HG02938 (cell line): ENCODE measurements around the gene FHL3.

Experiments
- ATAC-seq: cut with Tn5 transposase; IDR thresholded peaks from one replicate; pipeline ENCODE4 v1.9.1; 2021; ENCODE audit warnings: mild to moderate bottlenecking, moderate library complexity; ENCODE audit not compliant: unreplicated experiment

The FHL3 gene

GRCh38 chr1:38005195-38006007, at the start of gene FHL3:
Gene FHL3, minus strand, starts transcription at chr1:38005514. Its CDS starts 6,102 bp downstream, at chr1:37999412.
- no peak for ATAC-seq

- ATAC-seq, result no peak
Observed at GRCh38 chr1:38053416-38054091, 48.2 kb upstream of the FHL3 start.

- peak; percentile 46 for ATAC-seq
Observed at GRCh38 chr1:38052750-38053415, 47.6 kb upstream of the FHL3 start.

GRCh38 chr1:38051079-38051543, 45.8 kb upstream of the FHL3 start:
- ATAC-seq, result no peak

- no peak for ATAC-seq
Observed at GRCh38 chr1:38050397-38051078, 45.2 kb upstream of the FHL3 start.

GRCh38 chr1:38047603-38048141, 42.4 kb upstream of the FHL3 start:
- ATAC-seq, result no peak

GRCh38 chr1:38046884-38047602, 41.7 kb upstream of the FHL3 start:
- ATAC-seq, result peak; percentile 37

GRCh38 chr1:38046333-38046883, 41.1 kb upstream of the FHL3 start, which contains the start of gene POU3F1:
Gene POU3F1, minus strand, starts transcription at chr1:38046793. Its CDS starts 50 bp downstream, at chr1:38046743.
- peak; percentile 5 for ATAC-seq

GRCh38 chr1:38045401-38046332, 40.4 kb upstream of the FHL3 start:
- peak; percentile 10 for ATAC-seq

GRCh38 chr1:38044221-38045215, 39.2 kb upstream of the FHL3 start:
- ATAC-seq, result no peak

GRCh38 chr1:38043036-38043747, 37.9 kb upstream of the FHL3 start:
- no peak for ATAC-seq

- ATAC-seq, result no peak
Observed at GRCh38 chr1:38041936-38042834, 36.9 kb upstream of the FHL3 start.

- no peak for ATAC-seq
Observed at GRCh38 chr1:38039331-38040088, 34.2 kb upstream of the FHL3 start.

GRCh38 chr1:38038861-38039260, 33.5 kb upstream of the FHL3 start:
- no peak for ATAC-seq
